ENCODE data around the gene ADGRD1. TPM values are rescaled to one million over a fixed set of nuclear protein-coding genes. Genes with fewer than 3 reads are reported as not detected.

Gene ADGRD1
- total RNA-seq, 4 donors from 2014 or later, result 28.2 to 52.4 (median 41.8) TPM

DNA sequence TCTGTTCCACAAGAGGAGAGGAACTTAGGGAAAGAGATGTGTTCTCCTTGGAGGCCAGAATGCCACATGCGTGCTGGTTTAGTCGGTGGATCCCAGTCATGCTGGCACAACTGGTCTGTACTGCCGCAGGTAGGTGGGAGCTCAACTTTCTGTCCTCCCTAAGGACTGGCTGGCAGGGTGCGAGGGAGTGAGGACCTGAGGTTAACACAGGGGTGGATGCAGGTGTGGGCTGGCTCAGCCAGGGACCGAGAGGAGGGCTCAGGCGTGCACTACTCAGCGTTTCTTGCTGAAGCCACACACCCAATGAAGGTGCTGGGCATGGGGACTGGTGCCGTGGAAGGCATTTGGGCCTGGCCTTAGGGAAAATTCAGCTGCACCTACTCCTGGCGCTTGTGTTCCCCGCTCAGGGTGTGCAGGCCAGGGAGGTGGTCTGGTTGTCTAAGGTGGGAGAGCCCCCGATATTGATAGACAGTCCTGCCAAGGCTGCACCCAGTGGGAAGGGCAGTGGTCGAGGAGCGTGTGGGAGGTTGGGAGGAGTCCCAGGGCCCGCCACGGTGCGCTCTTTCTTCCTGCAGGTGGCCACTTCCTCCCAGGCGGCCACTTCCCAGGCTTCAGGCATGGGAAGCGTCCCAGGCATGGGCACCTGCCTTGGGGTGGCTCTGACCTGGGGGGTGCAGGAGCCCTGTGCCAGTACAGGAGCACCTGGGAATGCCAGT, 138.4 kb downstream of the ADGRD1 start:
- 80% methylated on average over 17 of the region's 18 CpGs for WGBS
- no peak overlapping the region for H3K4me3 ChIP-seq
- H3K27ac ChIP-seq (replicated peaks in 1 of 4), result no peak overlapping the region
- peaks cover 0 to 22% (median 17%) of the 10 kb centered on the region in 4 donors for H3K36me3 ChIP-seq
- no peak for TF ChIP-seq EP300 (IDR thresholded peaks at IDR 0.05)
- no peak for DNase-seq (ENCODE audit: extremely low spot score)
- no peaks in the 10 kb centered on the region for H3K27me3 ChIP-seq
- H3K4me1 ChIP-seq, result peaks cover 0 to 2% (median 2%) of the 10 kb centered on the region in 4 donors
- intact Hi-C loops (cut with DNase I), result no loop called here
- no peaks in the 10 kb centered on the region for H3K9me3 ChIP-seq

DNA sequence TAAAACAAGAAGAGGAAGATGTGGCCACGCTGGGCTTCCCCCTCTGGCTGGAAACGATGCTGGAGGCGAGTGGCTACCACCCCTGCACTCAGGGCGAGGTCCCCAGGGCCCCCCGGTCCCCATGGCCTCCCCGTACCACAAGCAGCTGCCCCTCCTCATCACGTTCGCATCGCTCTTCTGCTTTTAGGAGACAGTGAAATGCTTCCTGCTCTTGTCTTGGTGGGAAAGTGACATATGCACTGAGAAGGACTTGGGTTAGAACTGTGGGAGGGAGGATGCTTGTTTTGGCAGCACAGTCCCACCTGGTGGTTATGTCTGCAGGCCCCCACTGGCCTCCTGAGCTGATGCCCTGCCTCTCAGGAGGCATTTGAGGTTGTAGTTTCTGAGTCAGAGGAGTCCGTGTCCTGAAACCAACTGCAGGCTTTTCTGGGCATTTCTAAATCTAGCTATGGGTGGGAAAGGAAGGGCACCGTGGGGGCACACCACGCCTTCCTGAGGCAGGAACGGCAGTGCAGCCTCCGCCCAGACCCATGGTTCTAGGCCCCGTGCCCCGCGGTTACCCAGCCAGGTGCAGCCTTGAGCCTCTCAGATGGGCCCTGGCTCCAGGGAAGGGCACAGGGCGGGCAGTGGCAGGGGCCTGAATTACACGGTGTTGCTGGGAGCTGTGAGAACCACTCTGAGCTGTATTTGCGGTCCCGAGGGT, 139.3 kb downstream of the ADGRD1 start:
- H3K4me1 ChIP-seq, result peaks cover 0 to 7% (median 2%) of the 10 kb centered on the region in 4 donors
- H3K9me3 ChIP-seq, result no peaks in the 10 kb centered on the region
- 72% methylated on average over 15 of the region's 21 CpGs for WGBS
- intact Hi-C loops (cut with DNase I), result no loop called here
- no peak overlapping the region for H3K4me3 ChIP-seq
- no peak overlapping the region for H3K27ac ChIP-seq (replicated peaks in 1 of 4)
- no peak for DNase-seq (ENCODE audit: extremely low spot score)
- no peaks in the 10 kb centered on the region for H3K27me3 ChIP-seq
- peaks cover 0 to 18% (median 14%) of the 10 kb centered on the region in 4 donors for H3K36me3 ChIP-seq
- TF ChIP-seq POLR2AphosphoS5 (IDR thresholded peaks at IDR 0.05) (no peak), EP300 (IDR thresholded peaks at IDR 0.05) (no peak), POLR2A (IDR thresholded peaks at IDR 0.05; ENCODE audit: low read depth) (no peak)
- TF ChIP-seq, protein P1, sequence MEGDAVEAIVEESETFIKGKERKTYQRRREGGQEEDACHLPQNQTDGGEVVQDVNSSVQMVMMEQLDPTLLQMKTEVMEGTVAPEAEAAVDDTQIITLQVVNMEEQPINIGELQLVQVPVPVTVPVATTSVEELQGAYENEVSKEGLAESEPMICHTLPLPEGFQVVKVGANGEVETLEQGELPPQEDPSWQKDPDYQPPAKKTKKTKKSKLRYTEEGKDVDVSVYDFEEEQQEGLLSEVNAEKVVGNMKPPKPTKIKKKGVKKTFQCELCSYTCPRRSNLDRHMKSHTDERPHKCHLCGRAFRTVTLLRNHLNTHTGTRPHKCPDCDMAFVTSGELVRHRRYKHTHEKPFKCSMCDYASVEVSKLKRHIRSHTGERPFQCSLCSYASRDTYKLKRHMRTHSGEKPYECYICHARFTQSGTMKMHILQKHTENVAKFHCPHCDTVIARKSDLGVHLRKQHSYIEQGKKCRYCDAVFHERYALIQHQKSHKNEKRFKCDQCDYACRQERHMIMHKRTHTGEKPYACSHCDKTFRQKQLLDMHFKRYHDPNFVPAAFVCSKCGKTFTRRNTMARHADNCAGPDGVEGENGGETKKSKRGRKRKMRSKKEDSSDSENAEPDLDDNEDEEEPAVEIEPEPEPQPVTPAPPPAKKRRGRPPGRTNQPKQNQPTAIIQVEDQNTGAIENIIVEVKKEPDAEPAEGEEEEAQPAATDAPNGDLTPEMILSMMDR (IDR thresholded peaks at IDR 0.05), result no peak

DNA sequence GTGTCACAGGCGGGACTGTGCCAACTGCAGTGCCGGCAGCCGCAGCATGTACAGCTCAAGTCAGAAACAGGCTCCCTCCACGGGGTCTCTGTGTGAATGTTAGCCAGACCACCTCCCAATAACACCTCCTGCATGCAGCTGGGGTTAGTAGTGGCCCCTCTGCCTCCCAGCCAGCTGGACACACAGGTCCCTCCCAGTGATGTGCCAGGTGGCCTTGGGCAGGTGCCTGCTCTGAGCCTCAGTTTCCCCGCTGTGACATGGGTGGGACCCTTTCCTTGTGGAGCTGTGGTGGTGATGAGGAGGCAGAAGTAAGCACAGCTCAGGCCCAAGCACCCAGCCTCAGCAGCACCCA, 139.9 kb downstream of the ADGRD1 start:
- no peaks in the 10 kb centered on the region for H3K9me3 ChIP-seq
- no peak overlapping the region for H3K27ac ChIP-seq (replicated peaks in 1 of 4)
- intact Hi-C loops (cut with DNase I), result no loop called here
- no peak for DNase-seq (ENCODE audit: extremely low spot score)
- TF ChIP-seq POLR2AphosphoS5 (IDR thresholded peaks at IDR 0.05) (no peak), POLR2A (IDR thresholded peaks at IDR 0.05; ENCODE audit: low read depth) (no peak), EP300 (IDR thresholded peaks at IDR 0.05) (no peak)
- TF ChIP-seq, protein P1 (IDR thresholded peaks at IDR 0.05), result no peak
- H3K4me1 ChIP-seq, result peaks cover 0 to 7% (median 2%) of the 10 kb centered on the region in 4 donors
- H3K27me3 ChIP-seq, result no peaks in the 10 kb centered on the region
- 80% methylated on average over 3 of the region's 5 CpGs for WGBS
- peaks cover 0 to 16% (median 12%) of the 10 kb centered on the region in 4 donors for H3K36me3 ChIP-seq
- no peak overlapping the region for H3K4me3 ChIP-seq

DNA sequence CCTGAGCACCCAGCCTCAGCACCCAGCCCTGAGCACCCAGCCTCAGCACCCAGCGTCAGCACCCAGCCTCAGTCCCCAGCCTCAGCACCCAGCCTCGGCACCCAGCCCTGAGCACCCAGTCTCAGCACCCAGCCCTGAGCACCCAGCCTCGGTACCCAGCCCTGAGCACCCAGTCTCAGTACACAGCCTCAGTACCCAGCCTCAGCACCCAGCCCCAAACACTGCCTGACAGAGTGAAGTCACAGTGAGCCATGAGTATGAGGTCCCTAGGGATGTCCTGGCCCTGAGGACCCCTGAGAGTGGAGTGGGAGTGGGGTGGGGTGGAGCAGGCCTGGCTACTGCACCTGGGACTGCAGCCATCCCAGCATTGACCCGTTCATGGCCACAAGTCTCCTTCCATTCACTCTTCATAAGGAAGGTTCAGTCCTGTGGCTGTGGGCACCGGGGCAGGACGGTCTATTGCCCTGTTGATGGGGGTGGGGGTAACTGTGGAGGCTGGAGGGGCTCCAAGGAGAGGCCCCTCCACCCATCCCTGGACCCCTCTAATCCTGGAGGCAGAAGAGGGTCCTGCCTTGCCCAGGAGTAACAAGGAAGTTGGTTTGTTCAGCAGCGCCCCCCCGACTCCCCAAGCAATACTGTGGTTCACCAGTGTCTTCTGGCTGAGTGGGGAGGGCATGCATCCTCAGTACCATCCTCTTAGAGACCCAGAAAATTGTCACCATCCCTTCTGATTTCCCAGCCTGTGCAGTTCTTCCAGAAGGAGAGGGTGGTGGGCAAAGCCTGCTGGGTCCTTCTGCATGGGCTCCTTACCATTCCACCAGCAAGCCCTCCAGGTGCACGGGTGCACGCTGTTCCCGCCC, 140.5 kb downstream of the ADGRD1 start:
- H3K9me3 ChIP-seq, result no peaks in the 10 kb centered on the region
- peaks cover 0 to 14% (median 11%) of the 10 kb centered on the region in 4 donors for H3K36me3 ChIP-seq
- intact Hi-C loops (cut with DNase I), result no loop called here
- H3K27me3 ChIP-seq, result no peaks in the 10 kb centered on the region
- H3K4me3 ChIP-seq, result no peak overlapping the region
- H3K4me1 ChIP-seq, result peaks cover 0 to 7% (median 2%) of the 10 kb centered on the region in 4 donors
- no peak for DNase-seq (ENCODE audit: extremely low spot score)
- WGBS, result 95% methylated on average over 7 of the region's 11 CpGs
- no peak overlapping the region for H3K27ac ChIP-seq (replicated peaks in 1 of 4)
- TF ChIP-seq, protein P1 (IDR thresholded peaks at IDR 0.05), result no peak
- TF ChIP-seq POLR2AphosphoS5 (IDR thresholded peaks at IDR 0.05) (no peak), EP300 (IDR thresholded peaks at IDR 0.05) (no peak), POLR2A (IDR thresholded peaks at IDR 0.05; ENCODE audit: low read depth) (no peak)

Data from esophagus muscularis mucosa (tissue), 4 donors.